ENCODE data around the gene ATP6V0E2. TPM values are rescaled to one million over a fixed set of nuclear protein-coding genes. Genes with fewer than 3 reads are reported as not detected.
"Not testable (repeated sequence)": the region's sequence is repeated elsewhere in the genome, so short reads cannot be mapped to it uniquely, and the experiment has no call there.

The ATP6V0E2 gene
- total RNA-seq, 1 experiment from 2014 or later, result 26.2 TPM

DNA sequence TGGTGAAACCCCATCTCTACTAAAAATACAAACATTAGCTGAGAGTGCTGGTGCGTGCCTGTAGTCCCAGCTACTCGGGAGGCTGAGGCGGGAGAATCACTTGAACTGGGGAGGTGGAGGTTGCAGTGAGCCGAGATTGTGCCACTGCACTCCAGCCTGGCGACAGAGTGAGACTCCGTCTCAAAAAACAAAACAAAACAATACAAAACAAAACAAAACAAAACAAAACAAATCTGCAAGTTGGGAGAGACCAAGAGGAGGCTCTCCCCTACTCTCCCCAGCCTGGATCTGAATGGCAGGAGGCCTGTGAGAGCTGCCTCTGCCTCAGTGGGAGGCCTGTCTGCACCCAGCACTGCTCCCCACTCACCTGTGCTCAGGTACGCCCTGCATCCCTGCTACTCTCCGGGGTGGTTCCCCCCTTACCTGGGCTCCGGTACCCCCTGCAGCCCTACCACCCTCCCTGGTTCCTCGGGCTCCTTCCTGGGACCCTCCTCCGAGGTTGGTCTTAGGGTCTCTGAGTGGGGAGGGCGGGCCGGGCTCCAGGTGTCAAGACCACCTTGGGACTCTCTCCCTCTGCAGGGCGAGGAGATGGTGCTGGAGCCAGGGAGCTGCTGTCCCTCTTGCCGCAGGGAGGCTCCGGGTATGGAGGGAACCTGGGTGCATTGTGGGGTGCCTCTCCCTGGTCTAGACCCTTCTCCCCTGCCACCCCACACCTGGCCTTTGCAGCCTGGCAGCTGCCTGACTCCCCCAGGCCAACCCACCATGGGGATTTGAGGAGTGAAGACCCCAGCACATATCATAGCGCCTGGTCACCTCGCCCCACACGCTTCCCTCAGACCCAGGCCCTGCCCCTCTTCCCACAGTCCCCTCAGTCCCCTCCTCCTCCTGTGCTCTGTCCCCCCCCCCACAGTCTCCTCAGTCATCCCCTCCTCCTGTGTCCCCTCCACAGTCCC, 45.1 kb upstream of the ATP6V0E2 start (continued):
- TF ChIP-seq ZNF532 (CRISPR knock-in tag; IDR thresholded peaks at IDR 0.05; ENCODE audit: borderline replicate concordance) (no peak), SP1 (CRISPR knock-in tag; conservative IDR thresholded peaks at IDR 0.05) (no peak), ZNF423 (CRISPR knock-in tag; IDR thresholded peaks at IDR 0.05) (no peak), NFYB (CRISPR knock-in tag; conservative IDR thresholded peaks at IDR 0.05; ENCODE audit: low read depth) (no peak), MAX (CRISPR knock-in tag; IDR thresholded peaks at IDR 0.05) (no peak)

DNA sequence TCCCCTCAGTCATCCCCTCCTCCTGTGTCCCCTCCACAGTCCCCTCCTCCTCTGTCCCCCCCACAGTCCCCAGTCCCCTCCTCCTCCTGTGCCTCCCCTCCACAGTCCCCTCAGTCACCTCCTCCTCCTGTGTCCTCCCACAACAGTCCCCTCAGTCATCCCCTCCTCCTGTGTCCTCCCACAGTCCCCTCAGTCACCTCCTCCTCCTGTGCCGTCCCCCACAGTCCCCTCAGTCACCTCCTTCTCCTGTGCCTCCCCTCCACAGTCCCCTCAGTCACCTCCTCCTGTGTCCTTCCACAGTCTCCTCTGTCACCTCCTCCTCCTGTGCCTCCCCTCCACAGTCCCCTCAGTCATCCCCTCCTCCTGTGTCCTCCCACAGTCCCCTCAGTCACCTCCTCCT, 43.2 kb upstream of the ATP6V0E2 start:
- ATAC-seq; H3K27ac Mint-ChIP-seq; H3K36me3 Mint-ChIP-seq; H3K9me3 Mint-ChIP-seq; POLR2A ChIA-PET; H3K4me3 Mint-ChIP-seq; H3K27me3 Mint-ChIP-seq (ENCODE audit: low read depth); DNase-seq (ENCODE audit: low spot score): not testable (repeated sequence)
- peaks cover 13% of the 10 kb centered on the region for H3K4me1 Mint-ChIP-seq
- CTCF ChIA-PET, result interaction anchor here (0.6 to 2.9 kb wide), 8 partner anchors 19 to 206 kb away, joined by 3 to 16 read pairs (median 6); no protein-coding TSS in a partner anchor

- H3K27ac Mint-ChIP-seq, result no peak overlapping the region; the same call in 1 of the 2 replicates
- H3K9me3 Mint-ChIP-seq, result no peaks in the 10 kb centered on the region
- ATAC-seq, result peak; percentile 58
- peaks cover 13% of the 10 kb centered on the region for H3K4me1 Mint-ChIP-seq
- no peak for TF ChIP-seq CTCF (IDR thresholded peaks at IDR 0.05)
- TF ChIP-seq CBFB (CRISPR knock-in tag; IDR thresholded peaks at IDR 0.05; ENCODE audit: low read depth), result no peak
- TF ChIP-seq ATF6 (CRISPR knock-in tag; IDR thresholded peaks at IDR 0.05), result no peak
- ChIA-PET CTCF (interaction anchor here (0.5 to 2.9 kb wide), 15 partner anchors 9 to 206 kb away, joined by 3 to 16 read pairs (median 4); no protein-coding TSS in a partner anchor), POLR2A (interaction anchor here (1.4 kb wide), 1 partner anchor 47 kb away, joined by 3 read pairs; no protein-coding TSS in a partner anchor)
- DNase-seq (ENCODE audit: low spot score), result peak; percentile 6
- H3K4me3 Mint-ChIP-seq, result peak overlapping the region; percentile 4; the same call in 1 of the 2 replicates
- H3K27me3 Mint-ChIP-seq (ENCODE audit: low read depth), result peaks cover 9% of the 10 kb centered on the region
- H3K36me3 Mint-ChIP-seq, result no peaks in the 10 kb centered on the region
Observed at GRCh38 chr7:149830997-149831740, 42.6 kb upstream of the ATP6V0E2 start.

Measured in WTC11 (cell line).